HG02610 (cell line): ENCODE results near the gene DNASE1L2.

Experiments
- ATAC-seq: cut with Tn5 transposase; IDR thresholded peaks from one replicate; pipeline ENCODE4 v1.9.1; 2021; ENCODE audit warnings: mild to moderate bottlenecking, moderate library complexity; ENCODE audit not compliant: unreplicated experiment

DNASE1L2 gene

GRCh38 chr16:2267505-2267912 is 31.3 kb downstream of the DNASE1L2 start:
- ATAC-seq: peak; percentile 44

GRCh38 chr16:2267913-2268666 is 31.8 kb downstream of the DNASE1L2 start, which contains the start of gene RNPS1:
Gene RNPS1, minus strand, starts transcription at chr16:2268126. Its CDS starts 3,483 bp downstream, at chr16:2264643.
- ATAC-seq: peak; percentile 70

GRCh38 chr16:2270070-2270462 is 33.8 kb downstream of the DNASE1L2 start:
- no peak for ATAC-seq

DNA sequence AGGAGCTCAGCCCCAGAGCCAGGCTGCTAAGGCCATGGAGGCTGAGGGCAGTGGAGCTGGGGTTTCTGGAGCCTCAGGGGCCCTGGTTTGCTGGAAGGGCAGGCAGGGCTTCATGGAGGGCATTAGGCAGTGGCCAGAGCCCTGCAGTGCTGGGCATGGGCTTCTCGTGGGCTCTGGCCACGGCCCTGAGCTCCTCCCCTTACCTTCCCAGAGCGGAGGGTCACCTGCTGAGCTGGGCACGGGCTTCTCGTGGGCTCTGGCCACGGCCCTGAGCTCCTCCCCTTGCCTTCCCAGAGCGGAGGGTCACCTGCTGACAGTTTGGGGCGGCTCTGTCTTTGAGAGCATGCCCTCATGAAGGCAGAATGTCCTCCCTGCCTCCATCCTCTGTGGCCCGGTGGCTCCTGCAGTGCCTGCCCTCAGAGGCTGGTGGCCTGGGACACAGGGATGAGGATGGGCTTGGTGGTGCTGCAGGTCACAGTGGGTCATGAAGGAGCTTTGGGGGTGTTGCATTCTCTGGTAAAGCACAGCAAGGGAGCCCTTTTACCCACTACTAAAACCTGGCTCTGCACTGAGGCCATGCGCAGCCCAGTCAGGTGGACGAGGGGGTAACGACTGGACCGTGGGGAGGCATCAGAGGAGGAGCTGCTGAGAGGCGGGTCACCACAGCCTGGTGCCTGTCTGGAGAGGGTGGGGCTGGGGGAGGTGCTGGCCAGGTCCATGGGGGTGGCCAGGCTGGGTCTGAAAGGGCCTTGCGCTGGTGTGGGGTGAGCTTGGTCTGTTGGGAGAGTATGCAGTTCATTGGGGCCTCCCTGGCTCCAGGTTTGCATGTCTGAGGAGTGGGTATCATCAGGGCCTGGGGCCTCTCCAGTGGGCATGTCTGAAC is 34.6 kb downstream of the DNASE1L2 start:
- ATAC-seq: no peak

GRCh38 chr16:2271848-2272461 is 35.7 kb downstream of the DNASE1L2 start:
- no peak for ATAC-seq

DNA sequence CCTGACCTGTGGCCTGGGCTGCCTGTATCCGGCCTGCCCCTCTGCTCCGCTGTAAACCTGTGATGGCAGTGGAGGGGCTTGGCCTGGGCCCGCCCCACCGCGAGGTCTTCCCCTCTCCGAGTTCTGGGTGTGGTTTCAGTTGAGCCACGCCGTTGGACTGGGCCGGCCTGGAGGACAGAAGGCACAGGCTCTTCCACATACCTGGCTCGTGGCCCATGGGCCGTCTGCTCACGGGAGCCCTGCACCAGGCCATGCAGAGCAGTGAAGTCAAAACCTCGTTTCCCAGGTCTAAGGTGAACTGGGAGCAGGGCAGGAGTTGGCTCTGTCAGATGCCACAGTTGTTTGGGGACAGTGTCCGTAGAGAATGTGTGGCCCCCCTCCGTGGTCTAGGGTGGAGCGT is 37.2 kb downstream of the DNASE1L2 start:
- ATAC-seq: no peak

DNA sequence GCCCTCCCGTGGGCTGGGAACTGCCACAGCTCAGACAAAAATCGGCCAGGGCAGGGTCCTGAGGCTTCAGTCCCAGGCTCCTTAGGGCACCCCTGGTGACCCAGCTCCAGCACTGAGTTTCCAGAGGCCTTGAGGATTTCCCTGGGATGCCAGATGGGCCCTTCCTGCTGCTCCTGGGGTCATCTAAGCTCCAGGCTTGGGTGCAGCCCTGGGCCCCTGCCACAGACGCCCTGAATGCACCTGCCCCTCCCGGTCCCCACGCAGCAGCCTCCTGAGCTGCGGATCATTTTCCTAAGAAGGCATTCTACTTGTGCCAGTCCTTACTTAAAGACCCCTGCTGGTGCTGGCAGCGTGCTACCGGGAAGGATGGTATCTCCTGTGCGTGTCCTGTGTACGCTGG is 37.7 kb downstream of the DNASE1L2 start:
- no peak for ATAC-seq

DNA sequence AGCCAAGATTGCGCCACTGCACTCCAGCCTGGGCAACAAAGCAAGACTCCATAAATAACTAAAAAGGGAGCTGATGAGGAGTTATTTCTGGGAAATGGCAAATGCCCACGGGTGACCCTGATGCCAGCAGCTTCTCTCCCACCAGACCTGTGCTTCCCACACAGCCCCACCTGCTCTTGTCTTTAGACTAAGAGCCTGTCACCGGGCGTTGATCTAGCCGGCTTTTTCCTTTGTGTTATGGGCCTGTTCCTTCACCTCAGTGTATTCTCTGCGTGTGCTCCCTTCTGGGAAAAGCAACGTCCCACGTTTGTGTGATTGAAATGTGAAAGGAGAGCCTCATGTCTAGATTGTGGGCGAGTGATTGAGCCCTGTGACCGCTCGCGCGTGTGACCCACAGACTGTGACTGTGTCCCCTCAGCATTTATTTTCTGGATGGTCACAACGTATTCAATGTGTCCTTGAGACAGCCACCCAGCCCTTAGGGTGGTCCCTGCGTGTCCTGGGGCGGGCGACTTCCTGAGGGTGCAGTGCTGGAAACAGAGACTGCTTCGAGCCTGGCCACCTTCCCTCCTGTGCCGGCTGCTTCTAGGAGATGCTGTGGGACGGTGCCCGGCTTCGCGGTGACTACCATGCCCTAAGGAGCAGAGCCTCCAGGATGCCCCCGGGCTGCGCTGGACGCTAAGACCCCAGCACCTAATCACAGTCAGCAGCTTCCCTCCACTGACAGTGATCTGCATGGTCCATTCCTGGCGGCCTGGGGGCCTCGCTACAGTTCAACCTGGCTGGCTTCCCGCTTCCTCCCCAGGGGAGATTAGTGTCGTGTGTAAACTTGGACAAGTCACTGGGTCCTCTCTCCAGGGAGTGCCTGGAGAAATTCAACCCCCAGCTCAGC is 39.5 kb downstream of the DNASE1L2 start:
- ATAC-seq: no peak

DNA sequence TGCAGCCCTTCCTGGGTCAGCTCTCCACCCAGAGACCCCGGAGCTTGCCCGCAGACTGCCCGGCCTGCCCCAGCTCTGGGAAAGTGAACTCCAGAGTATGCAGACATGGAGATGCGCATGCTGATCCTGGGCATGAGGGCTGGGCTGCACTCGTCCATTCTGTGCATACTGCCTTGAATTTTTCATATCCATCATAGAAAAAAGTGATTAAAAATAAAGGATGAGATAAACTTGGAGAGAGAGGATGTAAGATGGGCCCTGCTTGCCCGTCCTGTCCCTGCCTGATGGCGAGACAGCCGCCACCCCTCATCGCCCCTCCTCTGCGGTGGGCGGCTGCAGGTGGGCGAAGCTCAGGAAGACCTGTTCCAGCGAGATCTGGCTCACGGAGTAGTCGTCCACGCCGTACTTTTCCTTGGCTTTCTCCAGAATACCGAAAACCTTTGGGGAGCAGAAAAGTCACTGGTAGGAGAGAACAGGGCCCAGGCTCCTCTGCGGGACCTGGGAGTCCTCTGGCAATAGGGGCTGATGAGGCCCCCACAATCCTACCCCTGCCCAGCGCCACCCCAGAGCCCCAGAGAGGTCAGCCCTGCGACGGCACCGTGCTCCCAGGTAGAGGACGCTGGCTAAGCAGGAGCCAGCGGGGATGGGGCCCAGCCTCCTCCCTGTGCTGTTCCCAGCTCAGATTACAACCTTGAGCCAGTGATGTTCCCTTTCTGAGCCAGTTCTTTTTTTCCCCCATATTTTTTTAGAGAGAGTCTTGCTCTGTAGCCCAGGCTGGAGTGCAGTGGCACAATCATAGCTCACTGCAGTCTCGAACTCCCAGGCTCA is 40.3 kb downstream of the DNASE1L2 start:
- ATAC-seq: no peak

- no peak for ATAC-seq
Measured at GRCh38 chr16:2277466-2278271, 41.4 kb downstream of the DNASE1L2 start.

DNA sequence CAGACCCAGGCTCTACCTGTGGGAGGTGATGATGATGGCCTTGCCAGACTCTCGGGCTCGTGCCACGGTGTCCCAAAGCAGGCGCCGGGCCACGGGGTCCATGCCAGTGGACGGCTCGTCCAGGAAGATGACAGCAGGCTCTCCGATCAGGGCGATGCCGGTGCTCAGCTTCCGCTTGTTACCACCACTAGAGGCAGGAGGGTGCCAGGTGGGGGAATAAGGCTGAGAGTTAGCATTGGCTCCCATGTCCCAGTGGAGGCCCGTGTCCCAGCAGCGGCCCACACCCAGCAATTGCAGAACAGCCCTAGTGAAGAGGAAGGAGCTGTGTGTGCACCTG is 42.0 kb downstream of the DNASE1L2 start:
- ATAC-seq: no peak

- no peak for ATAC-seq
Measured at GRCh38 chr16:2278956-2279800, 42.9 kb downstream of the DNASE1L2 start.

DNA sequence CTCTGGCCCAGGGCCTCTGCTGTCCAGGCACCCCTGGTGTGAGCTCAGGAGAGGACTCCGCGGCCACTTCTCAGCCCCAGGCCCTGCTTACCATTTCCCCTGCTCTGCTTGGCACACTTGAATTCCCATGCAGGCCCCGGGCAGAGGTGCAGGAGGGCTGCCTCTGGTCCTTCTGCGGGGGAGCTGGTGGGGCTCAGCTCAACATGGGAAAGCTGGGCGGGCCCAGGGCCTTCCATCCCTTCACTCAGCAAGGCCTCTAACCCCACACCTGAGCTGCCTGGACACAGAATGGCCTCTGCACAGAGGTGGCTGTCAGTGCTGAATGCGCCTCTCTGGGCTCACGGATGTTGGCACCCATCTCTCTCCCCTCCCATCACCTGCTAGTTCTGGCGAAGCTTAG is 44.2 kb downstream of the DNASE1L2 start:
- no peak for ATAC-seq

DNA sequence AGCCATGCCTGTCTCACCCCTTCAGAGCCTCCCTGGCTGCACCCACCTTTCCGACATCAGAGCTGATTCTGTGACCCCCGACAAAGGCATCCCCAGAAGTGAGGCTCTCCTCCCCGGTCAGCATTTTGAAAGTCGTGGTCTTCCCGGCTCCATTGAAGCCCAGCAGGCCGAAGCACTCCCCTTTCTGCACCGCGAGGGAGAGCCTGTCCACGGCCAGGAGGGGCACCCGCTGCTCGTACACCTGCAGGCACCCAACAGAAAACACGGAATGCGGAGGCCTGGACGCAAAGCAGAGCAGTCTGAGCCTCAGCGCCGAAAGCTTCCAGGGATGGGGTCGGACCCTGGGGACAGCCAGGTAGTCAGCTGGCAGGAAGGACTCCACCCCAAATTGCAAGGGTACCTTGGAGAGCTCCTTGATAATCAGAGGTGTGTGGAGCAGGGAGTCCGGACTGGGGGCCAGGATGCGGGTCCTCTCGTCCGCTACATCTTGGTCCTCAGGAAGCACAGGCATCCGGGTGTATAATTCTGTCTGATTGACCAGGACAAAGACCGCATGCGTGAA is 44.8 kb downstream of the DNASE1L2 start:
- no peak for ATAC-seq

DNA sequence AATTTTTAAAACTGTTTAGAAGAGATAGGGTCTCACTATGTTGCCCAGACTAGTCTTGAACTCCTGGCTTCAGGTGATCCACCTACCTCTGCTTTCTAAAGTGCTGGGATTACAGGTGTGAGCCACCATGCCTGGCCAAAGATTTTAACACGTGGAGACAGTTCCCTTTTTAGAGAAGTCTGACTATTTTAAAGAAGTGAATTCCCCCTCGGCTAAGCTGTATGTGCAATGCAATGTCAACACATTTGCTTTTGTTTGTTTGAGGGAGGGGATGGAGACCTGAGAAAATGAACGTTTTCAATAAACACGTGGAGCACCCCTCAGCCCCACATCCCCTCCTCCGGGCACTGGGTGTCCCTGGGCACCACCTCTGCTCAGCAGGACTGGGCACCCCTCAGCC is 46.0 kb downstream of the DNASE1L2 start:
- no peak for ATAC-seq

- ATAC-seq: no peak
Measured at GRCh38 chr16:2282866-2283555, 46.8 kb downstream of the DNASE1L2 start.
